Astrocyte of the cerebellum (primary cell): ENCODE measurements around the gene PPP5C.

ENCODE experiments used
- DNase-seq: peaks from one replicate; pipeline ENCODE4 v3.0.0-alpha.2; 2011; ENCODE audit warnings: low read depth
- H3K4me3 ChIP-seq: 2 replicates; pipeline ENCODE4 v1.5.1; 2011; ENCODE audit warnings: mild to moderate bottlenecking, low read depth, low read length, moderate library complexity
- CTCF ChIP-seq: IDR thresholded peaks from 2 replicates; pipeline ENCODE4 v1.5.1; 2012; ENCODE audit warnings: low read length, low read depth, moderate library complexity, mild to moderate bottlenecking; ENCODE audit errors: missing control alignments
- in situ Hi-C: cut with HindIII; loops from 2 replicates; pipeline ENCODE4 v1.10.0; 2017; ENCODE audit warnings: low sequenced_read_pairs

PPP5C gene

GRCh38 chr19:46330319-46330918 lies 16.5 kb upstream of the PPP5C start:
- in situ Hi-C loops, result no loop called here
- TF ChIP-seq CTCF, result no peak
- no peak for DNase-seq
- no peak overlapping the region for H3K4me3 ChIP-seq

GRCh38 chr19:46337487-46337886 lies 9.4 kb upstream of the PPP5C start:
- no peak overlapping the region for H3K4me3 ChIP-seq
- no peak for TF ChIP-seq CTCF
- no peak for DNase-seq
- in situ Hi-C loops, result no loop called here

- H3K4me3 ChIP-seq, result no peak overlapping the region
- in situ Hi-C loops, result no loop called here
- TF ChIP-seq CTCF, result no peak
- no peak for DNase-seq
These were observed 7.4 kb upstream of the PPP5C start for GRCh38 chr19:46339446-46339845.

GRCh38 chr19:46340051-46340659 lies 6.7 kb upstream of the PPP5C start:
- no peak for DNase-seq
- in situ Hi-C loops, result no loop called here
- no peak overlapping the region for H3K4me3 ChIP-seq
- TF ChIP-seq CTCF, result no peak

- TF ChIP-seq CTCF, result no peak
- in situ Hi-C loops, result no loop called here
- DNase-seq, result no peak
- no peak overlapping the region for H3K4me3 ChIP-seq
These were observed 5.0 kb upstream of the PPP5C start for GRCh38 chr19:46341937-46342336.

GRCh38 chr19:46344363-46344762 lies 2.5 kb upstream of the PPP5C start:
- no peak for DNase-seq
- H3K4me3 ChIP-seq, result no peak overlapping the region
- TF ChIP-seq CTCF, result no peak
- in situ Hi-C loops, result no loop called here

GRCh38 chr19:46345157-46345556 lies 1.7 kb upstream of the PPP5C start:
- TF ChIP-seq CTCF, result no peak
- DNase-seq, result no peak
- in situ Hi-C loops, result no loop called here
- no peak overlapping the region for H3K4me3 ChIP-seq
